Vagina (tissue), 2 donors: ENCODE measurements around the gene CAPN3. TPM values are rescaled to one million over a fixed set of nuclear protein-coding genes. Genes with fewer than 3 reads are reported as not detected.

Experiments used
- DNase-seq, 2 donors: peaks; one replicate each; pipeline ENCODE4 v3.0.0-alpha.2; 2017; ENCODE audit errors: extremely low spot score in 2 of 2
- H3K27ac ChIP-seq: fragments of 200-600 bp; sonication (generic); one replicate; pipeline ENCODE4 v1.5.1; 2019
- H3K27me3 ChIP-seq: fragments of 200-600 bp; sonication (generic); one replicate; pipeline ENCODE4 v1.5.1; 2019
- H3K36me3 ChIP-seq, 2 donors: fragments of 200-600 bp; sonication (generic); one replicate each; pipeline ENCODE4 v1.5.1; 2017 to 2019
- H3K4me1 ChIP-seq: fragments of 200-600 bp; sonication (generic); one replicate; pipeline ENCODE4 v1.5.1; 2019
- H3K4me3 ChIP-seq, 2 donors: fragments of 200-600 bp; sonication (generic); 1 replicate in 1 of 2; 2 replicates in 1 of 2; pipeline ENCODE4 v1.5.1; 2016 to 2019
- H3K9me3 ChIP-seq: fragments of 200-600 bp; sonication (generic); one replicate; pipeline ENCODE4 v1.5.1; 2019
- POLR2A ChIP-seq, 2 donors: fragments of 450-650 bp; IDR thresholded peaks; one replicate each; pipeline ENCODE4 v1.6.1; 2017; ENCODE audit warnings: antibody characterized with exemption in 2 of 2, mild to moderate bottlenecking in 2 of 2, moderate library complexity in 2 of 2
- POLR2AphosphoS5 ChIP-seq, 2 donors: sonication (generic); formaldehyde crosslinking; IDR thresholded peaks; one replicate each; pipeline ENCODE4 v1.9.0; 2017; ENCODE audit warnings: antibody characterized with exemption in 2 of 2, mild to moderate bottlenecking in 2 of 2, low read depth in 1 of 2; ENCODE audit not compliant: insufficient read depth in 1 of 2
- intact Hi-C: fragments of 100-400 bp; cut with DNase I; formaldehyde crosslinking; loops from one replicate; pipeline ENCODE4 v1.15.1; 2023
- total RNA-seq: library from RNA; depleted of rRNA; stranded (reverse); fragments of >200 nt; gene quantifications from one replicate; pipeline ENCODE4 v1.2.3, GENCODE V29; 2016
- TF ChIP-seq, protein P1 (sequence below), 3 experiments: fragments of 450-650 bp in 2 of 3; fragments of 200-600 bp in 1 of 3; sonication (generic) in 1 of 3; IDR thresholded peaks; one replicate each; pipeline ENCODE4 v1.5.1; 2017 to 2019; ENCODE audit warnings: antibody characterized with exemption in 3 of 3, mild to moderate bottlenecking in 2 of 3, moderate library complexity in 2 of 3

Gene CAPN3
- total RNA-seq, 1 donor from 2014 or later, result 18.4 TPM

DNA sequence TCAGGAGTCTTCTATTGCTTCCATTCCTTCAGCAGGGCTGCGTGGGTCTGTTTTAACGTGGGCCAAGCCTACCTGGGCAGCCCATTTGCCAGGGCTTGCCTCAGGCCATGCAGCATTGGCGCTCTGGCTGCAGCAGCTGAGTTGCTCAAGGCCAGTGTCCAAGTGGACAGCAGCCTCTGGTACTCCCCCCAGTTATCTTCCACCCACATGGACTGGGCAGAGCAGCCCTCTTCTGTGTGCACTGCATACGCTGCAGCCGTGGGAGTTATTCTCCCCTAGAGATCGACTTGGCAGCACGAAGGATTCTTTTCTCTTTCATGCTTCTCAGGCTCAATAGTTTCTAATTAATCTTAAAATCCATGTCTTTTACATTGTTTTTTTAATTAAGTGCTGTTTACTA is 6.9 kb upstream of the CAPN3 start:
- intact Hi-C loops, result no loop called here
- no peak for DNase-seq
- Histone ChIP-seq H3K27me3 (no peaks in the 10 kb centered on the region), H3K4me3 (no peak overlapping the region), H3K4me1 (no peaks in the 10 kb centered on the region), H3K27ac (no peak overlapping the region), H3K9me3 (no peaks in the 10 kb centered on the region), H3K36me3 (peaks cover 0 to 23% of the 10 kb centered on the region in 2 donors)
- TF ChIP-seq POLR2AphosphoS5 (IDR thresholded peaks at IDR 0.05; ENCODE audit: insufficient read depth in 1 of 2, low read depth in 1 of 2) (no peak), POLR2A (IDR thresholded peaks at IDR 0.05) (no peak)
- TF ChIP-seq, protein P1, sequence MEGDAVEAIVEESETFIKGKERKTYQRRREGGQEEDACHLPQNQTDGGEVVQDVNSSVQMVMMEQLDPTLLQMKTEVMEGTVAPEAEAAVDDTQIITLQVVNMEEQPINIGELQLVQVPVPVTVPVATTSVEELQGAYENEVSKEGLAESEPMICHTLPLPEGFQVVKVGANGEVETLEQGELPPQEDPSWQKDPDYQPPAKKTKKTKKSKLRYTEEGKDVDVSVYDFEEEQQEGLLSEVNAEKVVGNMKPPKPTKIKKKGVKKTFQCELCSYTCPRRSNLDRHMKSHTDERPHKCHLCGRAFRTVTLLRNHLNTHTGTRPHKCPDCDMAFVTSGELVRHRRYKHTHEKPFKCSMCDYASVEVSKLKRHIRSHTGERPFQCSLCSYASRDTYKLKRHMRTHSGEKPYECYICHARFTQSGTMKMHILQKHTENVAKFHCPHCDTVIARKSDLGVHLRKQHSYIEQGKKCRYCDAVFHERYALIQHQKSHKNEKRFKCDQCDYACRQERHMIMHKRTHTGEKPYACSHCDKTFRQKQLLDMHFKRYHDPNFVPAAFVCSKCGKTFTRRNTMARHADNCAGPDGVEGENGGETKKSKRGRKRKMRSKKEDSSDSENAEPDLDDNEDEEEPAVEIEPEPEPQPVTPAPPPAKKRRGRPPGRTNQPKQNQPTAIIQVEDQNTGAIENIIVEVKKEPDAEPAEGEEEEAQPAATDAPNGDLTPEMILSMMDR (IDR thresholded peaks at IDR 0.05), result no peak

DNA sequence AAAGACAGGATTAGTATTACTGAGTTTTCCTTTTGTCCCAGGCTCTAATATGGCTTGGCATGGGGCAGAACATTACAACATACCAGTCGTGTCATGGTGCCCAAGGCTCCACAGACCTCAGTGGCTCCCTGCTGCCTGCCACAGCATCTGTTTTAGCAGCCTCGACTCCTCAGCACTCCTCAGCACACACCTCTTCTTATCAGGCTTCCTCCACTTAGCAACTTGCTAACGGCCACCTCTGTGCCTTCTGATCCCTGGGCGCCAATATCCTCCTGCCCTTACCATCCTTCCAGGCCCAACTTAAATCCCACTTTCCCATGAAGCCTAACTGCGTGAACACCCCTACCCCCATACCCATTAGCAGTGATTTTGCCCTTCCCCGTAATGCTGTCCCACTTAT is 6.2 kb upstream of the CAPN3 start:
- DNase-seq, result no peak
- H3K27me3 ChIP-seq, result no peaks in the 10 kb centered on the region
- TF ChIP-seq, protein P1 (IDR thresholded peaks at IDR 0.05), result no peak
- no peaks in the 10 kb centered on the region for H3K4me1 ChIP-seq
- H3K4me3 ChIP-seq, result no peak overlapping the region
- intact Hi-C loops, result no loop called here
- H3K36me3 ChIP-seq, result peaks cover 0 to 23% of the 10 kb centered on the region in 2 donors
- no peaks in the 10 kb centered on the region for H3K9me3 ChIP-seq
- no peak overlapping the region for H3K27ac ChIP-seq

DNA sequence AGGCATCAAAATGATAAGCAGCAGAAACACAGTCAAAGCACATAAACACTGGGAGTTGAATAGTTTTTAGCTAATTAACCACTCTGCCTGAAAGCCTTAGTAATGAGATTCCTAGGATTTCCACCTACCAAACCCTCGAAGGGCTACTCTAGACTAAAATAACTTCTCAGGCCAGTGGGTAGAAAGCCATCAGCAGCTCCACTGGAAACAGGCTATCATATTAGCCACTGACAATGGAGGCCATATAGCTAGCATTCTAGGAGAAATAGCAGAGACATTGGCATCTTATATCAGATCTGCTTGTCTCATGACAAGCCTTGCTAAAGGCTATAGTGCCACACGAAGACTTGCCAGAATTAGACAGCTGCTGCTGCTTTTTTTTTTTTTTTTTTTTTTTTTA is 4.5 kb upstream of the CAPN3 start:
- DNase-seq, result no peak
- Histone ChIP-seq H3K36me3 (peaks cover 0 to 23% of the 10 kb centered on the region in 2 donors), H3K27me3 (no peaks in the 10 kb centered on the region), H3K27ac (no peak overlapping the region), H3K9me3 (no peaks in the 10 kb centered on the region), H3K4me1 (no peaks in the 10 kb centered on the region), H3K4me3 (no peak overlapping the region)
- intact Hi-C loops, result no loop called here
- TF ChIP-seq POLR2A (IDR thresholded peaks at IDR 0.05) (no peak), POLR2AphosphoS5 (IDR thresholded peaks at IDR 0.05; ENCODE audit: insufficient read depth in 1 of 2, low read depth in 1 of 2) (no peak)
- TF ChIP-seq, protein P1 (IDR thresholded peaks at IDR 0.05), result no peak

DNA sequence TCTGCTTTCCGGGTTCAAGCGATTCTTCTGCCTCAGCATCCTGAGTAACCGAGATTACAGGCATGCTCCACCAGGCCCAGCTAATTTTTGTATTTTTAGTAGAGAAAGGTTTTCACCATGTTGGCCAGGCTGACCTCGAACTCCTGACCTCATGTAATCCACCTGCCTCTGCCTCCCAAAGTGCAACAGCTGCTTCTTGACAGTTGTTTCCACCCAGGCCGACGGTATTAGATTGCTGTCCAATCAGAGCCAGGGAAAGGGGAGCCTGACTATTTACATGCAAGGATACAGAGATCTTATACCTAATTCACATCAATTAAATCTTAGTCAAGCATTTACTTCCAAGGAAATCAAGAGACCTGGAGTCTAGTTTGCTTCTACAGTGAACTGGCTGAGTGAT is 4.0 kb upstream of the CAPN3 start:
- Histone ChIP-seq H3K36me3 (peaks cover 0 to 23% of the 10 kb centered on the region in 2 donors), H3K4me3 (no peak overlapping the region), H3K9me3 (no peaks in the 10 kb centered on the region), H3K27me3 (no peaks in the 10 kb centered on the region), H3K4me1 (no peaks in the 10 kb centered on the region), H3K27ac (no peak overlapping the region)
- intact Hi-C loops, result no loop called here
- DNase-seq, result no peak
- no peak for TF ChIP-seq POLR2AphosphoS5 (IDR thresholded peaks at IDR 0.05; ENCODE audit: insufficient read depth in 1 of 2, low read depth in 1 of 2)
- no peak for TF ChIP-seq POLR2A (IDR thresholded peaks at IDR 0.05)
- TF ChIP-seq, protein P1 (IDR thresholded peaks at IDR 0.05), result no peak

DNA sequence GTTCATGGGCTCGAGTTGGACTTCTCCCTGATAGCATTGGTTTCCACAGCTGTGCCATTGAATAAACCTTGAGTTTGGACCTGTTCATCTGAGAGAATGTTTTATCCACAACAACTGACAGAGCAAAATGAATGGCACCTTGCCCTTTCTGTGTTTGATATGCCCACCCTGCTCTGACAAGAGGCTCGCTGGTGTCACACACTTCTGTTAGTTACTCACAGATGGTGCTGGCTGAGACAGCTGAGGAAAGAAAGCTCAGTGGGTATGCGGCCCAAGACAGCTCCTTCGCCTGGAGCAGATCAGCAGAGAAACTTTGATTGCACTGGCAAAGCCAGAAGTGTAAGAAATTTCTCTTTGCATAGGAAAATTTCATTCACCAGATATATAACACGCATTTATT is 2.5 kb upstream of the CAPN3 start:
- TF ChIP-seq POLR2AphosphoS5 (IDR thresholded peaks at IDR 0.05; ENCODE audit: insufficient read depth in 1 of 2, low read depth in 1 of 2), result no peak
- no peak for TF ChIP-seq POLR2A (IDR thresholded peaks at IDR 0.05)
- TF ChIP-seq, protein P1 (IDR thresholded peaks at IDR 0.05), result no peak
- H3K27me3 ChIP-seq, result no peaks in the 10 kb centered on the region
- no peak overlapping the region for H3K27ac ChIP-seq
- H3K36me3 ChIP-seq, result peaks cover 0 to 19% of the 10 kb centered on the region in 2 donors
- intact Hi-C loops, result no loop called here
- H3K9me3 ChIP-seq, result no peaks in the 10 kb centered on the region
- DNase-seq, result no peak
- no peaks in the 10 kb centered on the region for H3K4me1 ChIP-seq
- H3K4me3 ChIP-seq, result no peak overlapping the region
